Measurements from ENCODE around the gene AASS. TPM values are rescaled to one million over a fixed set of nuclear protein-coding genes. Genes with fewer than 3 reads are reported as not detected.

The AASS gene
- total RNA-seq, 1 experiment from 2014 or later, result 38.8 TPM

- intact Hi-C loops (cut with micrococcal nuclease; ENCODE audit: unreplicated experiment), result no loop called here
- POLR2A ChIA-PET (ENCODE audit: low non-redundant PET), result no interaction called here
- Histone ChIP-seq H3K9me3 (ENCODE audit: low read depth, low read length, poor library complexity, severe bottlenecking) (no peaks in the 10 kb centered on the region), H3K36me3 (ENCODE audit: insufficient read depth, low read length, poor library complexity, severe bottlenecking) (no peaks in the 10 kb centered on the region), H3K27ac (ENCODE audit: low read depth, low read length, poor library complexity, severe bottlenecking) (no peak overlapping the region), H3K4me3 (ENCODE audit: low read depth, low read length, poor library complexity, severe bottlenecking) (no peak overlapping the region), H3K27me3 (replicated peaks; ENCODE audit: insufficient read depth, low read depth, low read length, poor library complexity) (no peaks in the 10 kb centered on the region), H3K4me1 (ENCODE audit: insufficient read depth, low read length, poor library complexity, severe bottlenecking) (no peaks in the 10 kb centered on the region)
- no peak for DNase-seq (ENCODE audit: low spot score)
- CTCF ChIA-PET, result no interaction called here
- no TSS peak for BruUV-seq (replicated peaks)
- no peak for TF ChIP-seq EZH2 (IDR thresholded peaks at IDR 0.05; ENCODE audit: borderline replicate concordance, low read depth, low read length, poor library complexity, severe bottlenecking)
- TF ChIP-seq, protein P1, sequence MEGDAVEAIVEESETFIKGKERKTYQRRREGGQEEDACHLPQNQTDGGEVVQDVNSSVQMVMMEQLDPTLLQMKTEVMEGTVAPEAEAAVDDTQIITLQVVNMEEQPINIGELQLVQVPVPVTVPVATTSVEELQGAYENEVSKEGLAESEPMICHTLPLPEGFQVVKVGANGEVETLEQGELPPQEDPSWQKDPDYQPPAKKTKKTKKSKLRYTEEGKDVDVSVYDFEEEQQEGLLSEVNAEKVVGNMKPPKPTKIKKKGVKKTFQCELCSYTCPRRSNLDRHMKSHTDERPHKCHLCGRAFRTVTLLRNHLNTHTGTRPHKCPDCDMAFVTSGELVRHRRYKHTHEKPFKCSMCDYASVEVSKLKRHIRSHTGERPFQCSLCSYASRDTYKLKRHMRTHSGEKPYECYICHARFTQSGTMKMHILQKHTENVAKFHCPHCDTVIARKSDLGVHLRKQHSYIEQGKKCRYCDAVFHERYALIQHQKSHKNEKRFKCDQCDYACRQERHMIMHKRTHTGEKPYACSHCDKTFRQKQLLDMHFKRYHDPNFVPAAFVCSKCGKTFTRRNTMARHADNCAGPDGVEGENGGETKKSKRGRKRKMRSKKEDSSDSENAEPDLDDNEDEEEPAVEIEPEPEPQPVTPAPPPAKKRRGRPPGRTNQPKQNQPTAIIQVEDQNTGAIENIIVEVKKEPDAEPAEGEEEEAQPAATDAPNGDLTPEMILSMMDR (conservative IDR thresholded peaks at IDR 0.05; ENCODE audit: low read depth, low read length), result no peak
These were observed 105.9 kb downstream of the AASS start for GRCh38 chr7:122038134-122038533.

- Histone ChIP-seq H3K9me3 (ENCODE audit: low read depth, low read length, poor library complexity, severe bottlenecking) (no peaks in the 10 kb centered on the region), H3K36me3 (ENCODE audit: insufficient read depth, low read length, poor library complexity, severe bottlenecking) (no peaks in the 10 kb centered on the region), H3K4me1 (ENCODE audit: insufficient read depth, low read length, poor library complexity, severe bottlenecking) (no peaks in the 10 kb centered on the region), H3K27ac (ENCODE audit: low read depth, low read length, poor library complexity, severe bottlenecking) (no peak overlapping the region), H3K4me3 (ENCODE audit: low read depth, low read length, poor library complexity, severe bottlenecking) (no peak overlapping the region), H3K27me3 (replicated peaks; ENCODE audit: insufficient read depth, low read depth, low read length, poor library complexity) (no peaks in the 10 kb centered on the region)
- DNase-seq (ENCODE audit: low spot score), result no peak
- intact Hi-C loops (cut with micrococcal nuclease; ENCODE audit: unreplicated experiment), result no loop called here
- TF ChIP-seq EZH2 (IDR thresholded peaks at IDR 0.05; ENCODE audit: borderline replicate concordance, low read depth, low read length, poor library complexity, severe bottlenecking), result no peak
- TF ChIP-seq, protein P1 (conservative IDR thresholded peaks at IDR 0.05; ENCODE audit: low read depth, low read length), result no peak
- ChIA-PET CTCF (no interaction called here), POLR2A (ENCODE audit: low non-redundant PET) (no interaction called here)
- BruUV-seq (replicated peaks), result no TSS peak
These were observed 108.2 kb downstream of the AASS start for GRCh38 chr7:122035876-122036275.

- no peaks in the 10 kb centered on the region for H3K9me3 ChIP-seq (ENCODE audit: low read depth, low read length, poor library complexity, severe bottlenecking)
- H3K4me1 ChIP-seq (ENCODE audit: insufficient read depth, low read length, poor library complexity, severe bottlenecking), result no peaks in the 10 kb centered on the region
- intact Hi-C loops (cut with micrococcal nuclease; ENCODE audit: unreplicated experiment), result no loop called here
- no peak overlapping the region for H3K27ac ChIP-seq (ENCODE audit: low read depth, low read length, poor library complexity, severe bottlenecking)
- H3K27me3 ChIP-seq (replicated peaks; ENCODE audit: insufficient read depth, low read depth, low read length, poor library complexity), result no peaks in the 10 kb centered on the region
- H3K4me3 ChIP-seq (ENCODE audit: low read depth, low read length, poor library complexity, severe bottlenecking), result no peak overlapping the region
- no peak for DNase-seq (ENCODE audit: low spot score)
- ChIA-PET POLR2A (ENCODE audit: low non-redundant PET) (no interaction called here), CTCF (no interaction called here)
- TF ChIP-seq, protein P1 (conservative IDR thresholded peaks at IDR 0.05; ENCODE audit: low read depth, low read length), result no peak
- no peak for TF ChIP-seq EZH2 (IDR thresholded peaks at IDR 0.05; ENCODE audit: borderline replicate concordance, low read depth, low read length, poor library complexity, severe bottlenecking)
- no TSS peak for BruUV-seq (replicated peaks)
- H3K36me3 ChIP-seq (ENCODE audit: insufficient read depth, low read length, poor library complexity, severe bottlenecking), result no peaks in the 10 kb centered on the region
These were observed 110.4 kb downstream of the AASS start for GRCh38 chr7:122033641-122034040.

Measured in A673 (cell line).